ENCODE data around the gene NKAP. TPM values are rescaled to one million over a fixed set of nuclear protein-coding genes. Genes with fewer than 3 reads are reported as not detected.

NKAP gene
- total and polyA plus RNA-seq, 2 donors (not counting 1 experiment from before 2014, with no cell fraction given), result 2.3 to 17.9 TPM

DNA sequence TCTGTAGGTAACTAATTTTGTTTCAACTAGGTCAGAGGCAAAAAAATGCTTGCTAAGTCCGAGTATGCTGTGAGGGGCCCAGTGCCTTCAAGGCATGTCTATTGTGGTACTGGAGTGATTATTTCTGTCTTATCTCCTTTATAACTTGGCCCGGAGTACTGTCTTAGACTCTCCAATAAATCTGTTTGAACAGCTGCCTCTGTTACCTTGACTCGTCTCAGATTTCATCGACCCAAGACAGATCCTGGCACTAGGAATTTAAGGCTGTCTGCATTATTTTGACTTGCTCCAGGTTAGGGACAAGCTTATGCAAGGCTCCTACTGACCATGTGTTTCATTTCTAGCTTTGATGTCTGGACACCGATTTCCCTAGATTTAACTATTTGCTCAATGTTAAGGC, 41.1 kb upstream of the NKAP start:
- Mint-ChIP-seq H3K27ac (no peak overlapping the region), H3K4me1 (no peaks in the 10 kb centered on the region), H3K9me3 (ENCODE audit: insufficient read depth) (no peaks in the 10 kb centered on the region), H3K27me3 (peaks cover 13% of the 10 kb centered on the region), H3K4me3 (no peak overlapping the region)
- no peak for ATAC-seq (ENCODE audit: low read depth)
- H3K4me2 ChIP-seq (replicated peaks; ENCODE audit: low read depth, low read length, poor library complexity, severe bottlenecking), result no peak overlapping the region
- H3K27me3 ChIP-seq (replicated peaks in 1 of 4; ENCODE audit: control extremely low read depth in 1 of 4, control insufficient read depth in 3 of 4, insufficient read depth in 4 of 4, low read length in 3 of 4), result peaks cover 0 to 18% (median 4%) of the 10 kb centered on the region in 4 experiments
- H4K20me1 ChIP-seq (ENCODE audit: control insufficient read depth, insufficient read depth, low read length, poor library complexity, severe bottlenecking), result no peaks in the 10 kb centered on the region
- no peak overlapping the region for H3K9ac ChIP-seq (ENCODE audit: low read length)
- no peaks in the 10 kb centered on the region for H3K79me2 ChIP-seq (ENCODE audit: control insufficient read depth, insufficient read depth, low read length)
- TF ChIP-seq, protein P1, sequence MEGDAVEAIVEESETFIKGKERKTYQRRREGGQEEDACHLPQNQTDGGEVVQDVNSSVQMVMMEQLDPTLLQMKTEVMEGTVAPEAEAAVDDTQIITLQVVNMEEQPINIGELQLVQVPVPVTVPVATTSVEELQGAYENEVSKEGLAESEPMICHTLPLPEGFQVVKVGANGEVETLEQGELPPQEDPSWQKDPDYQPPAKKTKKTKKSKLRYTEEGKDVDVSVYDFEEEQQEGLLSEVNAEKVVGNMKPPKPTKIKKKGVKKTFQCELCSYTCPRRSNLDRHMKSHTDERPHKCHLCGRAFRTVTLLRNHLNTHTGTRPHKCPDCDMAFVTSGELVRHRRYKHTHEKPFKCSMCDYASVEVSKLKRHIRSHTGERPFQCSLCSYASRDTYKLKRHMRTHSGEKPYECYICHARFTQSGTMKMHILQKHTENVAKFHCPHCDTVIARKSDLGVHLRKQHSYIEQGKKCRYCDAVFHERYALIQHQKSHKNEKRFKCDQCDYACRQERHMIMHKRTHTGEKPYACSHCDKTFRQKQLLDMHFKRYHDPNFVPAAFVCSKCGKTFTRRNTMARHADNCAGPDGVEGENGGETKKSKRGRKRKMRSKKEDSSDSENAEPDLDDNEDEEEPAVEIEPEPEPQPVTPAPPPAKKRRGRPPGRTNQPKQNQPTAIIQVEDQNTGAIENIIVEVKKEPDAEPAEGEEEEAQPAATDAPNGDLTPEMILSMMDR (IDR thresholded peaks at IDR 0.05), result no peak
- TF ChIP-seq EZH2 (IDR thresholded peaks at IDR 0.05; ENCODE audit: borderline replicate concordance, insufficient read depth, low read depth, low read length, poor library complexity, severe bottlenecking), result no peak
- WGBS (ENCODE audit: insufficient coverage), result 85% methylated on average over 3 of the region's 5 CpGs
- H3K36me3 ChIP-seq (replicated peaks in 1 of 2; ENCODE audit: control extremely low read depth in 1 of 2, control insufficient read depth in 1 of 2, extremely low read depth in 1 of 2, insufficient read depth in 2 of 2, low read length in 1 of 2), result no peaks in the 10 kb centered on the region
- intact Hi-C loops (cut with micrococcal nuclease), result no loop called here
- no peak for DNase-seq
- H3K4me1 ChIP-seq (ENCODE audit: control insufficient read depth in 2 of 2, insufficient read depth in 2 of 2, low read length in 2 of 2), result no peaks in the 10 kb centered on the region
- POLR2A ChIA-PET, result no interaction called here
- CTCF ChIA-PET, result no interaction called here
- no peak overlapping the region for H2AFZ ChIP-seq (ENCODE audit: insufficient read depth, low read depth, low read length, poor library complexity, severe bottlenecking)
- H3K4me3 ChIP-seq (ENCODE audit: control extremely low read depth in 1 of 5, extremely low read depth in 1 of 5, insufficient read depth in 1 of 5, low read depth in 2 of 5, low read length in 4 of 5), result no peak overlapping the region
- H3K27ac ChIP-seq (ENCODE audit: low read length in 2 of 2), result no peak overlapping the region
- H3K9me3 ChIP-seq (ENCODE audit: control extremely low read depth in 1 of 3, control insufficient read depth in 2 of 3, insufficient read depth in 1 of 3, low read length in 2 of 3), result no peaks in the 10 kb centered on the region

DNA sequence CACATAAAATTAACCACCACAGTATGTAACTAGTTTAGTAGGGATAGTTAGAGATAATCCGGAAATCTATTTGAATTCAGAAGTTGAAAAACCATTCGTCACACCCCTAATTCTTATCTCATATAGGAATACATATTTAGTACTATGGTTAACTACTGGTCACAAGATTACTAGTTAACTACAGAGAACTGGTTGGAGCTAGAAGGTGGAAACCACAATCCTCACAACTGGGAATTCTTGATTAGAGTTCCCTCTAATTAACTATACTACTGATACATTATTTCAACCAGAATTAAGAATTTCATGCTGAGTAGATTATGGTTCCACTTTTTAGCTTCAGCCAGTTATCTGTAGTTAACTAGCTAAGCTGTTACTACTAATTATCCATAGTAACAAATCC, 39.9 kb upstream of the NKAP start:
- H3K27me3 Mint-ChIP-seq, result peaks cover 13% of the 10 kb centered on the region
- H3K4me1 Mint-ChIP-seq, result no peaks in the 10 kb centered on the region
- no peaks in the 10 kb centered on the region for H3K36me3 ChIP-seq (replicated peaks in 1 of 2; ENCODE audit: control extremely low read depth in 1 of 2, control insufficient read depth in 1 of 2, extremely low read depth in 1 of 2, insufficient read depth in 2 of 2, low read length in 1 of 2)
- H3K27ac Mint-ChIP-seq, result no peak overlapping the region
- no peaks in the 10 kb centered on the region for H4K20me1 ChIP-seq (ENCODE audit: control insufficient read depth, insufficient read depth, low read length, poor library complexity, severe bottlenecking)
- H3K79me2 ChIP-seq (ENCODE audit: control insufficient read depth, insufficient read depth, low read length), result no peaks in the 10 kb centered on the region
- no peaks in the 10 kb centered on the region for H3K4me1 ChIP-seq (ENCODE audit: control insufficient read depth in 2 of 2, insufficient read depth in 2 of 2, low read length in 2 of 2)
- DNase-seq (no peak), ATAC-seq (ENCODE audit: low read depth) (no peak)
- no peak overlapping the region for H3K4me2 ChIP-seq (replicated peaks; ENCODE audit: low read depth, low read length, poor library complexity, severe bottlenecking)
- no CpG with 5 or more reads among the region's 2 CpGs for WGBS (ENCODE audit: insufficient coverage)
- H3K9ac ChIP-seq (ENCODE audit: low read length), result no peak overlapping the region
- CTCF ChIA-PET, result no interaction called here
- TF ChIP-seq EZH2 (IDR thresholded peaks at IDR 0.05; ENCODE audit: borderline replicate concordance, insufficient read depth, low read depth, low read length, poor library complexity, severe bottlenecking), result no peak
- TF ChIP-seq, protein P1 (IDR thresholded peaks at IDR 0.05), result no peak
- intact Hi-C loops (cut with micrococcal nuclease), result no loop called here
- H3K27me3 ChIP-seq (replicated peaks in 1 of 4; ENCODE audit: control extremely low read depth in 1 of 4, control insufficient read depth in 3 of 4, insufficient read depth in 4 of 4, low read length in 3 of 4), result peaks cover 0 to 18% (median 1%) of the 10 kb centered on the region in 4 experiments
- H3K9me3 ChIP-seq (ENCODE audit: control extremely low read depth in 1 of 3, control insufficient read depth in 2 of 3, insufficient read depth in 1 of 3, low read length in 2 of 3), result no peaks in the 10 kb centered on the region
- POLR2A ChIA-PET, result no interaction called here
- H3K9me3 Mint-ChIP-seq (ENCODE audit: insufficient read depth), result no peaks in the 10 kb centered on the region
- H3K4me3 Mint-ChIP-seq, result no peak overlapping the region
- H2AFZ ChIP-seq (ENCODE audit: insufficient read depth, low read depth, low read length, poor library complexity, severe bottlenecking), result no peak overlapping the region
- no peak overlapping the region for H3K4me3 ChIP-seq (ENCODE audit: control extremely low read depth in 1 of 5, extremely low read depth in 1 of 5, insufficient read depth in 1 of 5, low read depth in 2 of 5, low read length in 4 of 5)
- H3K27ac ChIP-seq (ENCODE audit: low read length in 2 of 2), result no peak overlapping the region

Measured in B cell (primary cell).